H4 (cell line): Measurements from ENCODE around the gene ETV1. TPM values are rescaled to one million over a fixed set of nuclear protein-coding genes. Genes with fewer than 3 reads are reported as not detected.
A peak's percentile ranks its signal among the peaks of the same experiment; 100 is the strongest.
"Not testable (repeated sequence)": the region's sequence is repeated elsewhere in the genome, so short reads cannot be mapped to it uniquely, and the experiment has no call there.

Experiments used
- DNase-seq: peaks from one replicate; pipeline ENCODE4 v3.0.0-alpha.2; 2015; ENCODE audit warnings: low spot score
- total RNA-seq: library from RNA; depleted of rRNA; stranded (reverse); fragments of >200 nt; shearing (Covaris generic); gene quantifications from 2 replicates; pipeline ENCODE4 v1.2.3, GENCODE V29; 2014

ETV1 gene
- total RNA-seq, 1 experiment from 2014 or later = 26.3 TPM

GRCh38 chr7:13932131-13932530, 57.3 kb downstream of the ETV1 start:
- DNase-seq = no peak

GRCh38 chr7:13921062-13921461, 68.4 kb downstream of the ETV1 start:
- no peak for DNase-seq

- DNase-seq = peak; percentile 100
Observed at GRCh38 chr7:13920053-13920697, 69.3 kb downstream of the ETV1 start.

- not testable (repeated sequence) for DNase-seq
Observed at GRCh38 chr7:13918333-13918732, 71.1 kb downstream of the ETV1 start.

- not testable (repeated sequence) for DNase-seq
Observed at GRCh38 chr7:13917103-13917502, 72.4 kb downstream of the ETV1 start.

- DNase-seq = no peak
Observed at GRCh38 chr7:13915891-13916290, 73.6 kb downstream of the ETV1 start.

- DNase-seq = no peak
Observed at GRCh38 chr7:13912715-13913278, 76.7 kb downstream of the ETV1 start.

- no peak for DNase-seq
Observed at GRCh38 chr7:13911909-13912308, 77.6 kb downstream of the ETV1 start.

GRCh38 chr7:13910805-13911551, 78.5 kb downstream of the ETV1 start:
- DNase-seq = no peak

GRCh38 chr7:13908667-13909397, 80.6 kb downstream of the ETV1 start:
- no peak for DNase-seq

GRCh38 chr7:13907831-13908230, 81.6 kb downstream of the ETV1 start:
- no peak for DNase-seq

GRCh38 chr7:13904689-13905088, 84.8 kb downstream of the ETV1 start:
- peak; percentile 59 for DNase-seq

- peak; percentile 39 for DNase-seq
Observed at GRCh38 chr7:13904007-13904406, 85.5 kb downstream of the ETV1 start.

GRCh38 chr7:13901577-13901976, 87.9 kb downstream of the ETV1 start:
- no peak for DNase-seq

GRCh38 chr7:13898957-13899670, 90.4 kb downstream of the ETV1 start:
- no peak for DNase-seq

GRCh38 chr7:13897819-13898218, 91.6 kb downstream of the ETV1 start:
- no peak for DNase-seq

GRCh38 chr7:13894954-13895353, 94.5 kb downstream of the ETV1 start:
- DNase-seq = no peak

GRCh38 chr7:13894377-13894776, 95.1 kb downstream of the ETV1 start:
- no peak for DNase-seq

GRCh38 chr7:13890793-13891192, 98.7 kb downstream of the ETV1 start:
- no peak for DNase-seq

GRCh38 chr7:13886356-13886755, 103.1 kb downstream of the ETV1 start:
- DNase-seq = no peak

- no peak for DNase-seq
Observed at GRCh38 chr7:13882051-13882450, 107.4 kb downstream of the ETV1 start.

GRCh38 chr7:13880789-13881188, 108.7 kb downstream of the ETV1 start:
- DNase-seq = no peak
